Ovary (tissue), 3 donors: Measurements from ENCODE around the gene CA4.
"Not testable (repeated sequence)": the region's sequence is repeated elsewhere in the genome, so short reads cannot be mapped to it uniquely, and the experiment has no call there.

Experiments used
- EP300 ChIP-seq: sonication (generic); formaldehyde crosslinking; IDR thresholded peaks from one replicate; pipeline ENCODE4 v1.6.1; 2017; ENCODE audit warnings: antibody characterized with exemption
- POLR2A ChIP-seq: fragments of 450-650 bp; IDR thresholded peaks from one replicate; pipeline ENCODE4 v1.6.1; 2017; ENCODE audit warnings: antibody characterized with exemption, mild to moderate bottlenecking, moderate library complexity
- TF ChIP-seq, protein P1 (sequence below), 3 donors: fragments of 450-650 bp in 2 of 3; fragments of 200-600 bp in 1 of 3; IDR thresholded peaks; one replicate each; pipeline versions ENCODE4 v1.5.1 to v1.8.0; 2016 to 2022; ENCODE audit warnings: antibody characterized with exemption in 3 of 3, mild to moderate bottlenecking in 1 of 3
- donor health status: DM: no; HTN: no; CAD: no.

DNA sequence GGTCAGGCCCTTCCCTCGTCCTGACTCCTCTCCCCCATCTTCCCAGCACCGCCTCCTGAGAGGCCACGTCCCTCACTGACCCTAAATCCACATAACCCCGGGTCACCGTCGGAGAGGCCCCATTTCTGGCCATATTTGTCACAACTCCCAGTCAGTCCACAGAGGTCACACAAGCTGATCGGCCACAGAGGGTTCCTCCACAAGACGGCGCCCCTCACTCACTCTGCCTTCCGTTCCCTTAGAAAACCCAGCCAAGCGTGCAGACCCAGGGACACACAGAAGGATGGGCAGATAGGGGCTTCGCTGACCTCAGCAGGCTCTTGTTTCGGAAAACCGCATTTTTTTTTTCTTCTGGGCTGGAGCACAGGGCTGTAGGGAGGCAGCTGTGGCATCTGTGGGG, 33.6 kb upstream of the CA4 start:
- TF ChIP-seq, protein P1, sequence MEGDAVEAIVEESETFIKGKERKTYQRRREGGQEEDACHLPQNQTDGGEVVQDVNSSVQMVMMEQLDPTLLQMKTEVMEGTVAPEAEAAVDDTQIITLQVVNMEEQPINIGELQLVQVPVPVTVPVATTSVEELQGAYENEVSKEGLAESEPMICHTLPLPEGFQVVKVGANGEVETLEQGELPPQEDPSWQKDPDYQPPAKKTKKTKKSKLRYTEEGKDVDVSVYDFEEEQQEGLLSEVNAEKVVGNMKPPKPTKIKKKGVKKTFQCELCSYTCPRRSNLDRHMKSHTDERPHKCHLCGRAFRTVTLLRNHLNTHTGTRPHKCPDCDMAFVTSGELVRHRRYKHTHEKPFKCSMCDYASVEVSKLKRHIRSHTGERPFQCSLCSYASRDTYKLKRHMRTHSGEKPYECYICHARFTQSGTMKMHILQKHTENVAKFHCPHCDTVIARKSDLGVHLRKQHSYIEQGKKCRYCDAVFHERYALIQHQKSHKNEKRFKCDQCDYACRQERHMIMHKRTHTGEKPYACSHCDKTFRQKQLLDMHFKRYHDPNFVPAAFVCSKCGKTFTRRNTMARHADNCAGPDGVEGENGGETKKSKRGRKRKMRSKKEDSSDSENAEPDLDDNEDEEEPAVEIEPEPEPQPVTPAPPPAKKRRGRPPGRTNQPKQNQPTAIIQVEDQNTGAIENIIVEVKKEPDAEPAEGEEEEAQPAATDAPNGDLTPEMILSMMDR (IDR thresholded peaks at IDR 0.05) = not testable (repeated sequence)
- not testable (repeated sequence) for TF ChIP-seq POLR2A, EP300
